ENCODE data around the gene FGF8.

GRCh38 chr10:101778151-101778780, 2.4 kb upstream of the FGF8 start:
- TF ChIP-seq CTCF (IDR thresholded peaks at IDR 0.05) (no peak), POLR2A (IDR thresholded peaks at IDR 0.05) (no peak)
